IMR-90 (cell line): ENCODE data around the gene SLC9A9. TPM values are rescaled to one million over a fixed set of nuclear protein-coding genes. Genes with fewer than 3 reads are reported as not detected.

Experiments
- ATAC-seq: fragments of 200-7000 bp; cut with Tn5 transposase; 2 replicates; pipeline ENCODE4 v1.9.1; 2020; ENCODE audit warnings: low read depth, mild to moderate bottlenecking, moderate library complexity
- BruUV-seq: library from RNA; stranded (reverse); fragments of 400-500 nt; replicated peaks from 2 replicates; lab custom pipeline; 2021; lab: Mats Ljungman, UMichigan
- CTCF ChIA-PET: fragments of 300-600 bp; formaldehyde crosslinking; extraction: SDS; loops from one replicate; lab custom pipeline; 2021; ENCODE audit warnings: antibody characterized with exemption; lab: Yijun Ruan, JAX
- POLR2A ChIA-PET: fragments of 300-600 bp; sonication (Branson Sonifier 250); formaldehyde crosslinking; loops from one replicate; lab custom pipeline; 2022; ENCODE audit warnings: antibody characterized with exemption; ENCODE audit not compliant: unreplicated experiment; lab: Charles Lee
- DNase-seq: peaks from one replicate; pipeline ENCODE4 v3.0.0; 2013
- H2AFZ ChIP-seq: replicated peaks from 2 replicates; pipeline ENCODE3; 2013; ENCODE audit warnings: low read length, mild to moderate bottlenecking; ENCODE audit not compliant: poor library complexity
- H2AK5ac ChIP-seq: 2 replicates; pipeline ENCODE4 v1.6.1; 2013; ENCODE audit warnings: low read depth, low read length, inconsistent platforms
- H2AK9ac ChIP-seq: replicated peaks from 2 replicates; pipeline ENCODE3; 2013; ENCODE audit warnings: mild to moderate bottlenecking, low read depth, low read length, moderate library complexity; ENCODE audit not compliant: poor library complexity
- H2BK120ac ChIP-seq: 2 replicates; pipeline ENCODE4 v1.6.1; 2013; ENCODE audit warnings: low read depth, low read length, inconsistent platforms
- H2BK15ac ChIP-seq: 3 replicates; pipeline ENCODE4 v1.6.1; 2013; ENCODE audit warnings: low read depth, low read length, inconsistent platforms
- H2BK20ac ChIP-seq: 2 replicates; pipeline ENCODE4 v1.6.1; 2013; ENCODE audit warnings: low read depth, mild to moderate bottlenecking, inconsistent platforms, low read length, moderate library complexity
- H2BK5ac ChIP-seq: 2 replicates; pipeline ENCODE4 v1.6.1; 2013; ENCODE audit warnings: mild to moderate bottlenecking, low read depth, low read length, inconsistent platforms; ENCODE audit not compliant: poor library complexity, severe bottlenecking
- H3K14ac ChIP-seq: replicated peaks from 2 replicates; pipeline ENCODE4 v1.6.1; 2013; ENCODE audit warnings: low read depth, low read length, inconsistent platforms
- H3K18ac ChIP-seq: 2 replicates; pipeline ENCODE4 v1.6.1; 2013; ENCODE audit warnings: low read depth, low read length, control low read depth
- H3K23ac ChIP-seq: 2 replicates; pipeline ENCODE4 v1.6.1; 2013; ENCODE audit warnings: low read depth, low read length, inconsistent platforms
- H3K27ac ChIP-seq: 2 replicates; pipeline ENCODE4 v1.5.1; 2013; ENCODE audit warnings: mild to moderate bottlenecking, control low read depth, low read length; ENCODE audit not compliant: insufficient read depth
- H3K27me3 ChIP-seq: 2 replicates; pipeline ENCODE4 v1.6.1; 2013; ENCODE audit warnings: low read length; ENCODE audit not compliant: control insufficient read depth, insufficient read depth
- H3K36me3 ChIP-seq: 2 replicates; pipeline ENCODE4 v1.6.1; 2013; ENCODE audit warnings: low read length, mixed read lengths; ENCODE audit not compliant: control insufficient read depth, insufficient read depth
- H3K4ac ChIP-seq: 2 replicates; pipeline ENCODE4 v1.6.1; 2013; ENCODE audit warnings: low read depth, low read length, inconsistent platforms
- H3K4me1 ChIP-seq: 2 replicates; pipeline ENCODE4 v1.6.1; 2013; ENCODE audit warnings: low read length, mixed read lengths; ENCODE audit not compliant: control insufficient read depth, insufficient read depth
- H3K4me2 ChIP-seq: 2 replicates; pipeline ENCODE4 v1.6.1; 2013; ENCODE audit warnings: low read depth, mild to moderate bottlenecking, control low read depth, low read length, moderate library complexity
- H3K4me3 ChIP-seq: 2 replicates; pipeline ENCODE4 v1.5.1; 2013; ENCODE audit warnings: low read depth, mild to moderate bottlenecking, control low read depth, low read length, moderate library complexity; ENCODE audit not compliant: insufficient read depth
- H3K56ac ChIP-seq: 2 replicates; pipeline ENCODE4 v1.6.1; 2013; ENCODE audit warnings: low read length, inconsistent platforms; ENCODE audit not compliant: insufficient read depth; ENCODE audit errors: extremely low read depth
- H3K79me1 ChIP-seq, 2 experiments: 2 replicates each; pipeline ENCODE4 v1.6.1; 2013; ENCODE audit warnings: low read length in 2 of 2, inconsistent platforms in 1 of 2, low read depth in 1 of 2
- H3K9ac ChIP-seq: 2 replicates; pipeline ENCODE4 v1.6.1; 2013; ENCODE audit warnings: low read depth, low read length, control low read depth
- H3K9me1 ChIP-seq: 2 replicates; pipeline ENCODE4 v1.6.1; 2013; ENCODE audit warnings: low read length, inconsistent platforms; ENCODE audit not compliant: insufficient read depth
- H3K9me3 ChIP-seq: 2 replicates; pipeline ENCODE4 v1.6.1; 2013; ENCODE audit warnings: low read length; ENCODE audit not compliant: control insufficient read depth, insufficient read depth
- H4K20me1 ChIP-seq: 2 replicates; pipeline ENCODE4 v1.6.1; 2013; ENCODE audit warnings: low read length, inconsistent platforms; ENCODE audit not compliant: insufficient read depth
- H4K5ac ChIP-seq: 2 replicates; pipeline ENCODE4 v1.6.1; 2013; ENCODE audit warnings: mild to moderate bottlenecking, low read depth, low read length, control low read depth
- H4K8ac ChIP-seq, 2 experiments: 2 replicates each; pipeline ENCODE4 v1.6.1; 2013; ENCODE audit warnings: low read depth in 2 of 2, low read length in 2 of 2, control low read depth in 1 of 2, inconsistent platforms in 1 of 2
- H4K91ac ChIP-seq: 2 replicates; pipeline ENCODE4 v1.6.1; 2013; ENCODE audit warnings: low read depth, low read length, inconsistent platforms; ENCODE audit not compliant: insufficient read depth
- BHLHE40 ChIP-seq: fragments of 150-350 bp; IDR thresholded peaks from 2 replicates; pipeline ENCODE4 v1.6.1; 2016; ENCODE audit warnings: mild to moderate bottlenecking, low read depth, low read length
- CEBPB ChIP-seq: IDR thresholded peaks from 2 replicates; pipeline ENCODE4 v1.6.1; 2012; ENCODE audit warnings: low read depth, low read length, improper control_type of control experiment
- CHD1 ChIP-seq: IDR thresholded peaks from 2 replicates; pipeline ENCODE4 v1.6.1; 2012; ENCODE audit warnings: low read depth, low read length, improper control_type of control experiment
- FOS ChIP-seq: fragments of 150-350 bp; IDR thresholded peaks from 2 replicates; pipeline ENCODE4 v1.6.1; 2016; ENCODE audit warnings: low read depth, low read length
- MAFK ChIP-seq: IDR thresholded peaks from 2 replicates; pipeline ENCODE4 v1.6.1; 2012; ENCODE audit warnings: low read depth, low read length, improper control_type of control experiment
- MAZ ChIP-seq: IDR thresholded peaks from 2 replicates; pipeline ENCODE4 v1.6.1; 2012; ENCODE audit warnings: low read depth, mild to moderate bottlenecking, low read length, improper control_type of control experiment, moderate library complexity, borderline replicate concordance
- MXI1 ChIP-seq: IDR thresholded peaks from 2 replicates; pipeline ENCODE4 v1.6.1; 2012; ENCODE audit warnings: low read depth, mild to moderate bottlenecking, low read length, moderate library complexity, borderline replicate concordance
- NFE2L2 ChIP-seq: fragments of 150-350 bp; IDR thresholded peaks from 2 replicates; pipeline ENCODE4 v1.6.1; 2016; ENCODE audit warnings: low read depth, mild to moderate bottlenecking, low read length
- POLR2A ChIP-seq: IDR thresholded peaks from 2 replicates; pipeline ENCODE4 v1.6.1; 2012; ENCODE audit warnings: mild to moderate bottlenecking, low read depth, low read length
- RAD21 ChIP-seq: IDR thresholded peaks from 2 replicates; pipeline ENCODE4 v1.6.1; 2012; ENCODE audit warnings: low read length, improper control_type of control experiment
- RCOR1 ChIP-seq: IDR thresholded peaks from 2 replicates; pipeline ENCODE4 v1.6.1; 2012; ENCODE audit warnings: mild to moderate bottlenecking, low read length, improper control_type of control experiment; ENCODE audit not compliant: insufficient replicate concordance
- RFX5 ChIP-seq: IDR thresholded peaks from 2 replicates; pipeline ENCODE4 v1.8.0; 2012; ENCODE audit warnings: low read depth, mild to moderate bottlenecking, low read length, moderate library complexity
- SMC3 ChIP-seq: fragments of 150-350 bp; IDR thresholded peaks from 2 replicates; pipeline ENCODE4 v1.6.1; 2016; ENCODE audit warnings: low read depth, mild to moderate bottlenecking, antibody characterized with exemption, low read length, moderate library complexity
- WGBS, 2 experiments: methylation state at CpG; one replicate each; pipeline versions ENCODE4 v1.1.5 to v1.1.7; 2013; ENCODE audit warnings: missing lambda C conversion rate in 2 of 2; ENCODE audit not compliant: insufficient read length in 1 of 2; ENCODE audit errors: extremely low coverage in 2 of 2; 5-methylcytosine and 5-hydroxymethylcytosine counted together
- dilution Hi-C: fragments of 300-500 bp; cut with HindIII; formaldehyde crosslinking; loops from one replicate; pipeline ENCODE4 v1.14.3; 2018; ENCODE audit warnings: low sequenced_read_pairs; ENCODE audit not compliant: unreplicated experiment
- in situ Hi-C: fragments of 300-500 bp; cut with MboI; formaldehyde crosslinking; loops from 3 replicates; pipeline ENCODE4 v1.14.3; 2019; ENCODE audit warnings: low sequenced_read_pairs, inconsistent platforms, mixed read lengths
- intact Hi-C: fragments of 100-400 bp; cut with micrococcal nuclease; formaldehyde crosslinking; loops from 2 replicates; pipeline ENCODE4 v1.10.0; 2022
- polyA plus RNA-seq, 3 experiments: library from polyadenylated mRNA; depleted of rRNA; stranded (reverse); fragments of >200 nt; gene quantifications; 2 replicates each; pipeline ENCODE4 v1.2.3, GENCODE V29; 2012; ENCODE audit warnings: low replicate concordance in 1 of 3
- total RNA-seq: library from RNA; depleted of rRNA; stranded (reverse); fragments of >200 nt; gene quantifications from 2 replicates; pipeline ENCODE4 v1.2.3, GENCODE V29; 2012
- TF ChIP-seq, protein P1 (sequence below): conservative IDR thresholded peaks from 2 replicates; pipeline ENCODE4 v1.5.1; 2012; ENCODE audit warnings: mild to moderate bottlenecking, low read depth, low read length, improper control_type of control experiment
- TF ChIP-seq, protein P2 (sequence below): fragments of 150-350 bp; IDR thresholded peaks from 2 replicates; pipeline ENCODE4 v1.6.1; 2016; ENCODE audit warnings: low read depth, mild to moderate bottlenecking, low read length, moderate library complexity, borderline replicate concordance
- TF ChIP-seq, protein P3 (sequence below): fragments of 150-350 bp; IDR thresholded peaks from 2 replicates; pipeline ENCODE4 v1.6.1; 2017; ENCODE audit warnings: mild to moderate bottlenecking, antibody characterized with exemption, low read length, low read depth

SLC9A9 gene
- total and polyA plus RNA-seq, 2 of the 4 experiments (the other 2 are of a cell fraction) = 1.4 to 2.3 TPM

DNA sequence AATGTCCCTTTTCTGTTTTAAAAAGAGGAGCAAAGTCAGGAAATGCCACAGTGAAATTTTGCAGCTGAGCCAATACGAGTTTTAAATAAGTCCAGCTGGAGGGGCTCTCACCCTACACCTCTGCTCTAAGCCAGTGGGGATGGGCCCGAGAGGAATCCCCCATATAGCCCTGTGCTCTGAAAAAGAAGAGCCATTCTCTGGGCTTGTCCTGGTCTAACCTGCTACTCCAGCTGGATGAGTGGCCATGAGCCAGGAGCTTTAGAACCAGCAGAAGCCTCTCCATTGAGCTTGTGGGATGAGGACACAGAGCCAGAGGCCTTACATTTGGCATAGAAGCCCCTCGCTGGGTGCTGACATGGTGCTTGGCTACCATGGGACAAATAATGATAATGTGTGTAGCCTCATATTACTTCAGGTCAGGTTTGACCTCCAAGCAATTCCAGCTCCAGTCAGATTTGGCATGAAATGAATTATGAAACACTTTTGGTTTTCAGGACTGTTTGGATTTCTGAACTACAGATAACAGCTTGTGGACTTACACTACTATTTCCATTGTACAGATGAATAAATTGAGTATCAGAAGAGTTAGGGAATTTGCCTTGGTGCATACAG lies 556.3 kb downstream of the SLC9A9 start:
- no peaks in the 10 kb centered on the region for H3K9me1 ChIP-seq
- H3K56ac ChIP-seq = no peak overlapping the region
- no peak overlapping the region for H3K4ac ChIP-seq
- H3K27ac ChIP-seq = no peak overlapping the region
- no peak overlapping the region for H4K5ac ChIP-seq
- BruUV-seq = no TSS peak
- no peak overlapping the region for H4K8ac ChIP-seq
- no peak overlapping the region for H2AK9ac ChIP-seq
- ChIA-PET POLR2A (no interaction called here), CTCF (no interaction called here)
- H4K20me1 ChIP-seq = no peaks in the 10 kb centered on the region
- H3K9me3 ChIP-seq = no peaks in the 10 kb centered on the region
- no peak overlapping the region for H4K91ac ChIP-seq
- no peak overlapping the region for H3K4me2 ChIP-seq
- WGBS, 2 experiments = 60% methylated on average over 1 of the region's 3 CpGs; no CpG with 5 or more reads in 1 of the 2 experiments
- intact Hi-C loops = no loop called here
- no peaks in the 10 kb centered on the region for H3K36me3 ChIP-seq
- in situ Hi-C loops = no loop called here
- no peak overlapping the region for H2BK20ac ChIP-seq
- no peak overlapping the region for H2AFZ ChIP-seq
- no peaks in the 10 kb centered on the region for H3K79me1 ChIP-seq
- H2BK5ac ChIP-seq = no peak overlapping the region
- H3K23ac ChIP-seq = no peak overlapping the region
- ATAC-seq (no peak), DNase-seq (no peak)
- H3K4me1 ChIP-seq = no peaks in the 10 kb centered on the region
- TF ChIP-seq FOS = no peak
- TF ChIP-seq, protein P1, sequence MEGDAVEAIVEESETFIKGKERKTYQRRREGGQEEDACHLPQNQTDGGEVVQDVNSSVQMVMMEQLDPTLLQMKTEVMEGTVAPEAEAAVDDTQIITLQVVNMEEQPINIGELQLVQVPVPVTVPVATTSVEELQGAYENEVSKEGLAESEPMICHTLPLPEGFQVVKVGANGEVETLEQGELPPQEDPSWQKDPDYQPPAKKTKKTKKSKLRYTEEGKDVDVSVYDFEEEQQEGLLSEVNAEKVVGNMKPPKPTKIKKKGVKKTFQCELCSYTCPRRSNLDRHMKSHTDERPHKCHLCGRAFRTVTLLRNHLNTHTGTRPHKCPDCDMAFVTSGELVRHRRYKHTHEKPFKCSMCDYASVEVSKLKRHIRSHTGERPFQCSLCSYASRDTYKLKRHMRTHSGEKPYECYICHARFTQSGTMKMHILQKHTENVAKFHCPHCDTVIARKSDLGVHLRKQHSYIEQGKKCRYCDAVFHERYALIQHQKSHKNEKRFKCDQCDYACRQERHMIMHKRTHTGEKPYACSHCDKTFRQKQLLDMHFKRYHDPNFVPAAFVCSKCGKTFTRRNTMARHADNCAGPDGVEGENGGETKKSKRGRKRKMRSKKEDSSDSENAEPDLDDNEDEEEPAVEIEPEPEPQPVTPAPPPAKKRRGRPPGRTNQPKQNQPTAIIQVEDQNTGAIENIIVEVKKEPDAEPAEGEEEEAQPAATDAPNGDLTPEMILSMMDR = no peak
- no peak for TF ChIP-seq MXI1
- no peak for TF ChIP-seq RAD21
- TF ChIP-seq BHLHE40 = no peak
- TF ChIP-seq SMC3 = no peak
- TF ChIP-seq CHD1 = no peak
- TF ChIP-seq RCOR1 = no peak
- TF ChIP-seq POLR2A = no peak
- TF ChIP-seq CEBPB = no peak
- TF ChIP-seq MAZ = no peak
- TF ChIP-seq MAFK = no peak
- TF ChIP-seq, protein P2, sequence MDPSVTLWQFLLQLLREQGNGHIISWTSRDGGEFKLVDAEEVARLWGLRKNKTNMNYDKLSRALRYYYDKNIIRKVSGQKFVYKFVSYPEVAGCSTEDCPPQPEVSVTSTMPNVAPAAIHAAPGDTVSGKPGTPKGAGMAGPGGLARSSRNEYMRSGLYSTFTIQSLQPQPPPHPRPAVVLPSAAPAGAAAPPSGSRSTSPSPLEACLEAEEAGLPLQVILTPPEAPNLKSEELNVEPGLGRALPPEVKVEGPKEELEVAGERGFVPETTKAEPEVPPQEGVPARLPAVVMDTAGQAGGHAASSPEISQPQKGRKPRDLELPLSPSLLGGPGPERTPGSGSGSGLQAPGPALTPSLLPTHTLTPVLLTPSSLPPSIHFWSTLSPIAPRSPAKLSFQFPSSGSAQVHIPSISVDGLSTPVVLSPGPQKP = no peak
- no peak for TF ChIP-seq NFE2L2
- no peak for TF ChIP-seq RFX5
- TF ChIP-seq, protein P3, sequence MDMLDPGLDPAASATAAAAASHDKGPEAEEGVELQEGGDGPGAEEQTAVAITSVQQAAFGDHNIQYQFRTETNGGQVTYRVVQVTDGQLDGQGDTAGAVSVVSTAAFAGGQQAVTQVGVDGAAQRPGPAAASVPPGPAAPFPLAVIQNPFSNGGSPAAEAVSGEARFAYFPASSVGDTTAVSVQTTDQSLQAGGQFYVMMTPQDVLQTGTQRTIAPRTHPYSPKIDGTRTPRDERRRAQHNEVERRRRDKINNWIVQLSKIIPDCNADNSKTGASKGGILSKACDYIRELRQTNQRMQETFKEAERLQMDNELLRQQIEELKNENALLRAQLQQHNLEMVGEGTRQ = no peak
- no peak overlapping the region for H2BK15ac ChIP-seq
- H3K14ac ChIP-seq = no peak overlapping the region
- H3K9ac ChIP-seq = no peak overlapping the region
- H3K4me3 ChIP-seq = no peak overlapping the region
- H3K18ac ChIP-seq = no peak overlapping the region
- H2BK120ac ChIP-seq = no peak overlapping the region
- H3K27me3 ChIP-seq = peaks cover 5% of the 10 kb centered on the region; the same call in 1 of the 2 replicates
- H2AK5ac ChIP-seq = no peak overlapping the region
- dilution Hi-C loops = no loop called here
